ENCODE measurements around the gene CDK8. TPM values are rescaled to one million over a fixed set of nuclear protein-coding genes. Genes with fewer than 3 reads are reported as not detected.
"Not testable (repeated sequence)": the region's sequence is repeated elsewhere in the genome, so short reads cannot be mapped to it uniquely, and the experiment has no call there.

CDK8 gene
- total RNA-seq, 1 donor from 2014 or later, result 4.3 TPM

DNA sequence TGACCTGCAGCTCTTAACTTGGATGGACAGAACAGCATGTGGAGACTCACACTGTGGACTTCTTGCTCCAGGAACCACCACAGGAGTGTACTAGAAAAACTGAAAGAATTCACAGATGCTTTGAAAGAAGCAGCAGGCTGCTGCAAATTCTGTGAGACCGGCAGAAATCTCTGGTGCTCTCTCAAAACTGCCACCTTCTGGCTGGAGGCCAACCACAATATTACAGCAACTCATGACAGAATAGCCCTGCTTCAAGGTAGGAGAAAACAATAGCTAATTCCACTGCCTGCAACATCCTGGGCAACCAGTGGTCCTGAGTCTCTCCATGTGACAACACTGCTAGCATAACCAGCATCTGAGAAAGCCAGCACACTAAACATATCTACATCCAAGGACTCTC is 26.9 kb downstream of the CDK8 start:
- Histone ChIP-seq H3K9me3 (peaks cover 0 to 4% of the 10 kb centered on the region in 2 donors), H3K4me3 (no peak overlapping the region), H3K4me1 (no peaks in the 10 kb centered on the region), H3K36me3 (peaks cover 7 to 11% of the 10 kb centered on the region in 2 donors), H3K27me3 (no peaks in the 10 kb centered on the region), H3K27ac (no peak overlapping the region)
- intact Hi-C loops (cut with DNase I), result no loop called here
- TF ChIP-seq, protein P1, sequence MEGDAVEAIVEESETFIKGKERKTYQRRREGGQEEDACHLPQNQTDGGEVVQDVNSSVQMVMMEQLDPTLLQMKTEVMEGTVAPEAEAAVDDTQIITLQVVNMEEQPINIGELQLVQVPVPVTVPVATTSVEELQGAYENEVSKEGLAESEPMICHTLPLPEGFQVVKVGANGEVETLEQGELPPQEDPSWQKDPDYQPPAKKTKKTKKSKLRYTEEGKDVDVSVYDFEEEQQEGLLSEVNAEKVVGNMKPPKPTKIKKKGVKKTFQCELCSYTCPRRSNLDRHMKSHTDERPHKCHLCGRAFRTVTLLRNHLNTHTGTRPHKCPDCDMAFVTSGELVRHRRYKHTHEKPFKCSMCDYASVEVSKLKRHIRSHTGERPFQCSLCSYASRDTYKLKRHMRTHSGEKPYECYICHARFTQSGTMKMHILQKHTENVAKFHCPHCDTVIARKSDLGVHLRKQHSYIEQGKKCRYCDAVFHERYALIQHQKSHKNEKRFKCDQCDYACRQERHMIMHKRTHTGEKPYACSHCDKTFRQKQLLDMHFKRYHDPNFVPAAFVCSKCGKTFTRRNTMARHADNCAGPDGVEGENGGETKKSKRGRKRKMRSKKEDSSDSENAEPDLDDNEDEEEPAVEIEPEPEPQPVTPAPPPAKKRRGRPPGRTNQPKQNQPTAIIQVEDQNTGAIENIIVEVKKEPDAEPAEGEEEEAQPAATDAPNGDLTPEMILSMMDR (IDR thresholded peaks at IDR 0.05), result no peak
- DNase-seq (ENCODE audit: low spot score in 2 of 2), result no peak

DNA sequence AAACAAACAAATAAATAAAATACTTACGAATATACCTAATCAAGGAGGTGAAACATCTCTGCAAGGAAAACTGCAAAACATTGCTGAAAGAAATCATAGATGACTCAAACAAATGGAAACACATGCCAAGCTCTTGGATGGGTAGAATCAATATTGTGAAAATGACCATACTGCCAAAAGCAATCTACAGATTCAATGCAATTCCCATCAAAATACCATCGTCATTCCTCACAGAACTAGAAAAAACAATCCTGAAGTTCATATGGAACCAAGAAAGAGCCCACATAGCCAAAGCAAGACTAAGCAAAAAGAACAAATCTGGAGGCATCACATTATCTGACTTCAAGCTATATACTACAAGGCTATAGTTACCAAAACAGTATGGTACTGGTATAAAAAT is 32.0 kb downstream of the CDK8 start:
- H3K27ac ChIP-seq; H3K4me3 ChIP-seq; intact Hi-C loops (cut with DNase I); H3K27me3 ChIP-seq; DNase-seq (ENCODE audit: low spot score in 2 of 2); H3K4me1 ChIP-seq; H3K36me3 ChIP-seq: not testable (repeated sequence)
- H3K9me3 ChIP-seq, result peaks cover 0 to 14% of the 10 kb centered on the region in 2 donors

DNA sequence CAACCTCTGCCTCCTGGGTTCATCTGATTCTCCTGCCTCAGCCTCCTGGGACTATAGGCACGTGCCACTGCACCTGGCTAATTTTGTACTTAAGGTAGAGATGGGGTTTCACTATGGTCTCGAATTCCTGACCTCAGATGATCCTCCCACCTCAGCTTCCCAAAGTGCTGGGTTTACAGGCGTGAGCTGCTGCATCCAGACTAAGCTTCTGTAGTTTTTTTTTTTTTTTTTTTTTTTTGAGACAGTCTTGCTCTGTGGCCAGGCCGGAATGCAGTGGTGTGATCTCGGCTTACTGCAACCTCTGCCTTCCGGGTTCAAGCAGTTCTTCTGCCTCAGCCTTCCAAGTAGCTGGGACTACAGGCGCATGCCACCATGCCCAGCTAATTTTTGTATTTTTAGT is 34.9 kb downstream of the CDK8 start:
- H3K4me3 ChIP-seq; H3K4me1 ChIP-seq; intact Hi-C loops (cut with DNase I); DNase-seq (ENCODE audit: low spot score in 2 of 2); H3K36me3 ChIP-seq; H3K27ac ChIP-seq; H3K27me3 ChIP-seq: not testable (repeated sequence)
- H3K9me3 ChIP-seq, result peaks cover 0 to 10% of the 10 kb centered on the region in 2 donors

DNA sequence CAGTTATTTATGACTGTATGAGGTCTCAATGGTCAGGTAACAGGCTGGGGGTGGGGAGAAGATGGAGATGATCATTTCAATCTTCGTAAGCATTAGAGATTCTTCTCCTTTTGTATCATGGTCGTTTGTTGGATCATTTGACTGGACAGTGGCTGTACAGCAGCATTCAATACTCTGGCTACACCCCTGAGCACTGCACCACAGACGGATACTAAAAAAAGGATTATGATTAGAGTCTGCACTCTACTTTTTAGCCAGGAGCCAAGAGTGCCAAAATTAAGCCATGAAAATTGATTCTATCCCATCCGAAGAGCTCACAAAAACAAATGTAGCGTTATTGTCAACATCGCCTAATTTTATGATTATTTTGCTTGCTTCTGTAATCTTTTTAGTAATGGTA is 41.9 kb downstream of the CDK8 start:
- Histone ChIP-seq H3K27me3 (no peaks in the 10 kb centered on the region), H3K4me3 (no peak overlapping the region), H3K4me1 (no peaks in the 10 kb centered on the region), H3K9me3 (no peaks in the 10 kb centered on the region), H3K27ac (no peak overlapping the region), H3K36me3 (no peaks in the 10 kb centered on the region)
- no peak for DNase-seq (ENCODE audit: low spot score in 2 of 2)
- TF ChIP-seq, protein P1 (IDR thresholded peaks at IDR 0.05), result no peak
- intact Hi-C loops (cut with DNase I), result no loop called here

DNA sequence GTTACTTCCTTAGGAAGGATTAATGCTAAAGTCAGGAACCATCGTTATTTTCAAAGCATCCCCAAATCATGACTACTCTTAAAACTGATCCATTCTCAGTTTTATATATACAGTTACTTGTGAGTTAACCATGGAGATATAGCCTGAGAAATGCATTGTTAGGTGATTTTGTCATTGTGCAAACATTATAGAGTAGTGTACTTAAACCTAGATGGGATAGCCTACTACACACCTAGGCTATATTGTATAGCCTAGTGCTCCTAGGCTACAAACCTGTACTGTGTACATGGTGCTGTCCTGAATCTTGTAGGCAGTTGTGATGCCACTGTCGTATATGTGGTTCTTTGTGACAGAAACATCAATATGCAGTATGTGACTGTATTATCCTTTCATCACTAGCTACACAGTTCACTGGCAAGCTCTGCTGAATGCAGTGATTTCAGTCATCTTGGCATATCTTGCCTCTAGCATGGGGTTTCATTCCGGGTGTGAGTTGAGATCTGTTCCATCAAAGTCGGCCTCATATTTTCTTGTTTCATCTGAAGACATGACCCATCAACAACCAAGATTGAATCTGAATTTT is 45.3 kb downstream of the CDK8 start:
- Histone ChIP-seq H3K4me1 (no peaks in the 10 kb centered on the region), H3K27ac (no peak overlapping the region), H3K36me3 (no peaks in the 10 kb centered on the region), H3K9me3 (no peaks in the 10 kb centered on the region), H3K4me3 (no peak overlapping the region), H3K27me3 (no peaks in the 10 kb centered on the region)
- no peak for DNase-seq (ENCODE audit: low spot score in 2 of 2)
- intact Hi-C loops (cut with DNase I), result no loop called here
- TF ChIP-seq, protein P1 (IDR thresholded peaks at IDR 0.05), result no peak

DNA sequence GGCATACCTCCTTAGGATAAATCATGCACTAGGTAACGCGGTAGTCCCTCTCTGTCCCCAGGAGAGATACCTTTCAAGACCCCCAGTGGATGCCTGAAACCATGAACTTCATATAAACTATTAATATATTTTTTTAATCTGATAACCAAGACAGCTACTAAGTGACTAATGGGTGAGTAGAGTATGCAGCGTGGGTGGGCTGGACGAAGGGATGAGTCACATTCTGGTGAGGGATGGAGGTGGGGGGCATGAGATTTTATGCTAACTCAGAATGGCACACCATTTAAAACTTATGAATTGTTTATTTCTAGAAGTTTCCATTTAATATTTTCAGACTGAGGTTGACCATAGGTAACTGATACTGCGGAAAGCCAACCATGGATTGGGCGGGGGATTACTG is 46.2 kb downstream of the CDK8 start:
- no peak overlapping the region for H3K27ac ChIP-seq
- no peaks in the 10 kb centered on the region for H3K27me3 ChIP-seq
- H3K4me3 ChIP-seq, result no peak overlapping the region
- intact Hi-C loops (cut with DNase I), result no loop called here
- TF ChIP-seq, protein P1 (IDR thresholded peaks at IDR 0.05), result no peak
- DNase-seq (ENCODE audit: low spot score in 2 of 2), result no peak
- H3K36me3 ChIP-seq, result no peaks in the 10 kb centered on the region
- no peaks in the 10 kb centered on the region for H3K4me1 ChIP-seq
- no peaks in the 10 kb centered on the region for H3K9me3 ChIP-seq

DNA sequence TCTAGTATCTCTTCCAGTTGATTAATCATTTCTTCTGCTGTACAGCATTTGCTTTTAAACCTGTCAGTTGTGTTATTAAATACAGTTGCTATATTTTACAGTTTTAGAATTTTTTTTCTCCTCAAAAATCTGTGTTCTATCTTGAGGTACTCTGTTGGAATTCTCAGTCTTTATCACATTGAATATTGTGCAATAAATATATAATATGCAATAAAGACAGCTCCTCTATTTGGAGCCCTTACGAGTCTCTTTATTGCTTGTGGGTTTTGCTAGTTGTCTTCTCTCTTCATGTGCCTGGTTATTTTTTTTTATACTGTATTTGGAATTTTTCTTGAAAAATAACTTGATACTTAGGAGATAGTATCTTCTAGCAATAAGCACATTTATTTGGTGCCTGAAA is 51.7 kb downstream of the CDK8 start:
- H3K4me1 ChIP-seq, result peaks cover 0 to 2% of the 10 kb centered on the region in 2 donors
- DNase-seq (ENCODE audit: low spot score in 2 of 2), result no peak
- no peak overlapping the region for H3K4me3 ChIP-seq
- TF ChIP-seq, protein P1 (IDR thresholded peaks at IDR 0.05), result no peak
- no peak overlapping the region for H3K27ac ChIP-seq
- H3K27me3 ChIP-seq, result no peaks in the 10 kb centered on the region
- intact Hi-C loops (cut with DNase I), result no loop called here
- no peaks in the 10 kb centered on the region for H3K9me3 ChIP-seq
- no peaks in the 10 kb centered on the region for H3K36me3 ChIP-seq
